NAMALWA (cell line): ENCODE measurements around the gene RBM26.
A peak's percentile ranks its signal among the peaks of the same experiment; 100 is the strongest.

ENCODE experiments used
- DNase-seq: peaks from one replicate; pipeline ENCODE4 v3.0.0-alpha.2; 2015; ENCODE audit warnings: low spot score

Gene RBM26

GRCh38 chr13:79405831-79406596 is at the start of gene RBM26:
RBM26 (minus strand) TSS chr13:79406255; CDS start chr13:79405774, 481 bp downstream.
- peak; percentile 99 for DNase-seq

GRCh38 chr13:79455331-79455730 is 49.3 kb upstream of the RBM26 start:
- no peak for DNase-seq

GRCh38 chr13:79452239-79452913 is 46.3 kb upstream of the RBM26 start:
- DNase-seq, result no peak

- peak; percentile 18 for DNase-seq
Measured at GRCh38 chr13:79451500-79451962, 45.5 kb upstream of the RBM26 start.

GRCh38 chr13:79450110-79450509 is 44.1 kb upstream of the RBM26 start:
- DNase-seq, result no peak

- no peak for DNase-seq
Measured at GRCh38 chr13:79448413-79448812, 42.4 kb upstream of the RBM26 start.

GRCh38 chr13:79447741-79448140 is 41.7 kb upstream of the RBM26 start:
- no peak for DNase-seq

- DNase-seq, result no peak
Measured at GRCh38 chr13:79447141-79447540, 41.1 kb upstream of the RBM26 start.

GRCh38 chr13:79445968-79446645 is 40.1 kb upstream of the RBM26 start:
- no peak for DNase-seq

GRCh38 chr13:79442706-79443105 is 36.7 kb upstream of the RBM26 start:
- DNase-seq, result no peak

- DNase-seq, result no peak
Measured at GRCh38 chr13:79442221-79442620, 36.2 kb upstream of the RBM26 start.

- no peak for DNase-seq
Measured at GRCh38 chr13:79440958-79441528, 35.0 kb upstream of the RBM26 start.

GRCh38 chr13:79439275-79439674 is 33.2 kb upstream of the RBM26 start:
- DNase-seq, result no peak

GRCh38 chr13:79435561-79435990 is 29.5 kb upstream of the RBM26 start:
- DNase-seq, result no peak

GRCh38 chr13:79434556-79434955 is 28.5 kb upstream of the RBM26 start:
- no peak for DNase-seq

GRCh38 chr13:79432992-79433391 is 26.9 kb upstream of the RBM26 start:
- DNase-seq, result no peak

- DNase-seq, result no peak
Measured at GRCh38 chr13:79432086-79432485, 26.0 kb upstream of the RBM26 start.

GRCh38 chr13:79429309-79429708 is 23.3 kb upstream of the RBM26 start:
- DNase-seq, result no peak

GRCh38 chr13:79427883-79428282 is 21.8 kb upstream of the RBM26 start:
- DNase-seq, result no peak

GRCh38 chr13:79427265-79427664 is 21.2 kb upstream of the RBM26 start:
- DNase-seq, result no peak

GRCh38 chr13:79423801-79424642 is 18.0 kb upstream of the RBM26 start:
- peak; percentile 72 for DNase-seq

GRCh38 chr13:79423340-79423739 is 17.3 kb upstream of the RBM26 start:
- DNase-seq, result no peak
